HCT116 (cell line): ENCODE measurements around the gene TSHZ1. TPM values are rescaled to one million over a fixed set of nuclear protein-coding genes. Genes with fewer than 3 reads are reported as not detected.

Source experiments
- ATAC-seq: fragments of 200-7000 bp; cut with Tn5 transposase; 2 replicates; pipeline ENCODE4 v1.9.1; 2020; ENCODE audit warnings: mild to moderate bottlenecking, moderate library complexity
- BruUV-seq: library from RNA; stranded (reverse); fragments of 400-500 nt; replicated peaks from 2 replicates; lab custom pipeline; 2021; lab: Mats Ljungman, UMichigan
- CTCF ChIA-PET: fragments of 300-600 bp; sonication (Branson Sonifier 250); formaldehyde crosslinking; loops from one replicate; lab custom pipeline; 2021; ENCODE audit warnings: antibody characterized with exemption; lab: Charles Lee
- POLR2A ChIA-PET: fragments of 300-600, 350-600 bp; sonication (Branson Sonifier 250); formaldehyde crosslinking; loops from one replicate; lab custom pipeline; 2021; ENCODE audit warnings: antibody characterized with exemption; lab: Charles Lee
- RAD21 ChIA-PET, 2 experiments: fragments of 300-600 bp; sonication (Branson Sonifier 250); formaldehyde crosslinking; loops; one replicate each; lab custom pipeline; 2023; ENCODE audit warnings: low total read pairs in 2 of 2; ENCODE audit not compliant: uncharacterized antibody in 2 of 2, unreplicated experiment in 2 of 2, low non-redundant PET in 1 of 2; lab: Charles Lee
- DNase-seq: peaks from one replicate; pipeline ENCODE4 v3.0.0-alpha.2; 2010; ENCODE audit warnings: low read depth, low spot score
- H2AFZ ChIP-seq: fragments of 200-600 bp; shearing (Covaris generic), sonication (generic); 2 replicates; pipeline ENCODE4 v1.6.1; 2017; ENCODE audit warnings: low read depth, mixed run types, mixed read lengths, antibody characterized with exemption, low read length; ENCODE audit not compliant: poor library complexity, severe bottlenecking
- H3K27ac ChIP-seq: 2 replicates; pipeline ENCODE4 v1.5.1; 2012; ENCODE audit warnings: low read depth, low read length
- H3K27me3 ChIP-seq: fragments of 200-600 bp; sonication (generic); 2 replicates; pipeline ENCODE4 v1.6.1; 2016; ENCODE audit warnings: mixed run types, low read length, mixed read lengths; ENCODE audit not compliant: insufficient read depth
- H3K36me3 ChIP-seq, 2 experiments: fragments of 200-500 bp in 1 of 2; fragments of 200-600 bp in 1 of 2; sonication (Bioruptor generic) in 1 of 2; sonication (generic) in 1 of 2; 2 replicates each; pipeline versions ENCODE4 v1.5.1 to v1.6.1; 2014 to 2016; ENCODE audit warnings: low read length in 2 of 2, inconsistent platforms in 1 of 2, mixed read lengths in 1 of 2, mixed run types in 1 of 2; ENCODE audit not compliant: insufficient read depth in 2 of 2, control insufficient read depth in 1 of 2
- H3K4me1 ChIP-seq, 2 experiments: fragments of 200-600 bp in 1 of 2; sonication (generic) in 1 of 2; 2 replicates each; pipeline versions ENCODE4 v1.5.1 to v1.6.1; 2012 to 2017; ENCODE audit warnings: low read length in 2 of 2, inconsistent platforms in 1 of 2, mild to moderate bottlenecking in 1 of 2, mixed read lengths in 1 of 2, mixed run types in 1 of 2, moderate library complexity in 1 of 2; ENCODE audit not compliant: insufficient read depth in 2 of 2, control insufficient read depth in 1 of 2
- H3K4me2 ChIP-seq: fragments of 200-600 bp; sonication (generic); 2 replicates; pipeline ENCODE4 v1.6.1; 2017; ENCODE audit warnings: mixed run types, low read length, mixed read lengths
- H3K4me3 ChIP-seq, 2 experiments: fragments of 200-600 bp in 1 of 2; sonication (generic) in 1 of 2; replicated peaks in 1 of 2; 2 replicates each; pipeline ENCODE4 v1.5.1; 2011 to 2016; ENCODE audit warnings: low read length in 2 of 2, control low read depth in 1 of 2, low read depth in 1 of 2, mild to moderate bottlenecking in 1 of 2, mixed read lengths in 1 of 2, mixed run types in 1 of 2
- H3K79me2 ChIP-seq: fragments of 200-600 bp; sonication (generic); 2 replicates; pipeline ENCODE4 v1.6.1; 2017; ENCODE audit warnings: mild to moderate bottlenecking, mixed run types, low read length, moderate library complexity, mixed read lengths; ENCODE audit not compliant: insufficient read depth
- H3K9ac ChIP-seq: fragments of 200-600 bp; sonication (generic); 2 replicates; pipeline ENCODE4 v1.6.1; 2016; ENCODE audit warnings: low read length, mixed read lengths
- H3K9me2 ChIP-seq: fragments of 200-600 bp; sonication (generic), shearing (Covaris generic); 2 replicates; pipeline ENCODE4 v1.6.1; 2017; ENCODE audit warnings: mixed run types, mild to moderate bottlenecking, moderate library complexity; ENCODE audit not compliant: insufficient read depth
- H3K9me3 ChIP-seq, 2 experiments: fragments of 200-500 bp in 1 of 2; fragments of 200-600 bp in 1 of 2; sonication (Bioruptor generic) in 1 of 2; sonication (generic) in 1 of 2; 2 replicates each; pipeline ENCODE4 v1.6.1; 2014 to 2017; ENCODE audit warnings: low read length in 2 of 2, mixed read lengths in 2 of 2, inconsistent platforms in 1 of 2, low read depth in 1 of 2, mild to moderate bottlenecking in 1 of 2, mixed run types in 1 of 2, moderate library complexity in 1 of 2; ENCODE audit not compliant: control insufficient read depth in 1 of 2, insufficient read depth in 1 of 2
- H4K20me1 ChIP-seq: fragments of 200-600 bp; sonication (generic), shearing (Covaris generic); 2 replicates; pipeline ENCODE4 v1.6.1; 2017; ENCODE audit warnings: mixed run types, mild to moderate bottlenecking, moderate library complexity; ENCODE audit not compliant: insufficient read depth
- ATF3 ChIP-seq: IDR thresholded peaks from 2 replicates; pipeline ENCODE4 v1.6.1; 2012
- CBX3 ChIP-seq: IDR thresholded peaks from 2 replicates; pipeline ENCODE4 v1.6.1; 2012; ENCODE audit warnings: low read depth
- ELF1 ChIP-seq: IDR thresholded peaks from 2 replicates; pipeline ENCODE4 v1.6.1; 2012; ENCODE audit warnings: low read depth, borderline replicate concordance
- EZH2 ChIP-seq: fragments of 200-600 bp; sonication (generic); IDR thresholded peaks from 2 replicates; pipeline ENCODE4 v1.6.1; 2017; ENCODE audit warnings: antibody characterized with exemption, mixed run types
- EZH2phosphoT487 ChIP-seq: fragments of 200-600 bp; IDR thresholded peaks from 2 replicates; pipeline ENCODE4 v1.6.1; 2018; ENCODE audit warnings: antibody characterized with exemption, borderline replicate concordance
- JUND ChIP-seq: IDR thresholded peaks from 2 replicates; pipeline ENCODE4 v1.6.1; 2012
- MAX ChIP-seq: IDR thresholded peaks from 2 replicates; pipeline ENCODE4 v1.6.1; 2012
- POLR2AphosphoS5 ChIP-seq: IDR thresholded peaks from 2 replicates; pipeline ENCODE4 v1.6.1; 2011; ENCODE audit warnings: mild to moderate bottlenecking, low read depth, low read length, moderate library complexity
- REST ChIP-seq: IDR thresholded peaks from 2 replicates; pipeline ENCODE4 v1.6.1; 2012; ENCODE audit warnings: low read depth
- SIN3A ChIP-seq: IDR thresholded peaks from 2 replicates; pipeline ENCODE4 v1.6.1; 2012; ENCODE audit warnings: low read depth
- SP1 ChIP-seq: IDR thresholded peaks from 2 replicates; pipeline ENCODE4 v1.6.1; 2012; ENCODE audit warnings: low read depth
- YY1 ChIP-seq: IDR thresholded peaks from 2 replicates; pipeline ENCODE4 v1.6.1; 2011; ENCODE audit warnings: low read length, low read depth, moderate library complexity, mild to moderate bottlenecking; ENCODE audit not compliant: insufficient replicate concordance; ENCODE audit errors: extremely low read depth
- ZFX ChIP-seq: fragments of 450-650 bp; IDR thresholded peaks from 2 replicates; pipeline ENCODE4 v1.6.1; 2017
- intact Hi-C: fragments of 100-400 bp; cut with micrococcal nuclease; formaldehyde crosslinking; loops from 2 replicates; pipeline ENCODE4 v1.10.0; 2022
- total RNA-seq: library from RNA; stranded (reverse); gene quantifications from one replicate; pipeline ENCODE4 v1.2.1, GENCODE V29; 2021; ENCODE audit not compliant: unreplicated experiment
- TF ChIP-seq, protein P1 (sequence below), 3 experiments: fragments of 200-600 bp in 1 of 3; sonication (generic) in 1 of 3; IDR thresholded peaks in 2 of 3; conservative IDR thresholded peaks in 1 of 3; 2 replicates each; pipeline ENCODE4 v1.5.1; 2012 to 2017; ENCODE audit warnings: low read depth in 2 of 3, low read length in 2 of 3, antibody characterized with exemption in 1 of 3, borderline replicate concordance in 1 of 3, control low read depth in 1 of 3, mild to moderate bottlenecking in 1 of 3, mixed read lengths in 1 of 3, mixed run types in 1 of 3, moderate library complexity in 1 of 3; ENCODE audit not compliant: insufficient read depth in 1 of 3
- TF ChIP-seq, protein P2 (sequence below): IDR thresholded peaks from 2 replicates; pipeline ENCODE4 v1.6.1; 2011; ENCODE audit warnings: mild to moderate bottlenecking, low read length, moderate library complexity; ENCODE audit not compliant: insufficient replicate concordance; ENCODE audit errors: extremely low read depth

The TSHZ1 gene
- total RNA-seq, 1 experiment from 2014 or later, result 5.7 TPM

DNA sequence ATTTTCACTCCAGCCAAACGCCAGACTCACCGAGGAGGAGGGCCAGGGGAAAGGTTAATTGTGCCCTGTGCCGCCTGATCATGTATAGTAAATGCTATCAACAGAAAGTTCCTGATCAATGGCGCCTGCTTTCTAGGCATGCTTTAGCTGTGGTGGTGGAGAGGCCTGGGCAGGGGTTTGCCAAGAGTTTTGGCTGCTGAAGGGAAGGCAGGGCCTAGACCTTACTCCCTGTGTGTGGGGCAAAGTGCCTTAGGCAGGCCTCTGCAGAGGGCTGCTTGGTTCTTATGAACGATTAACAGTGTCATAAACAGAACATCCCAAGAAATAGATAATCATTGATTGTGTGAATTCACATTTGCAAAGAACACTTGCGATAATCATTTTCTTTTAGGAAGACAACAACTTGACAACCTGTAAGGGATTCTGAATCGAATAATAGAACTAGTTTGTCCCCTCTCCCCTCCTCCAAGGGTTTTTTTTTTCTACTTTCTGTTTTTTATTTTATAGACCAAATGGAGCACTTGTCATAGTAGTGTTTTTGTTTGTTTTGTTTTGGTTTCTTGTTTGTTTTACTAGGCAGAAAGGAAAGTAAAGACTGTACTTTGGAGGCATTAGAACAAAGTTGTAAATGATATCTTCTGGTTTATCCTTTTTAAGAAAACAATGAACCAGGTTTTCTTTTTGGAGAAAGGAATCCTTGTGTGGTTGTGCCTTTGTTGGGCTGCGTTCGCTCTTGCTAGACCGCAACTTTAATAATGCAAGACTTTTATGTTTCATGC is 6.5 kb downstream of the TSHZ1 start (continued):
- TF ChIP-seq MAX, result no peak

- no peak for DNase-seq
- H3K4me3 ChIP-seq, result no peak overlapping the region
- intact Hi-C loops, result no loop called here
- H2AFZ ChIP-seq, result no peak overlapping the region
- no peak overlapping the region for H3K9ac ChIP-seq
- no peak overlapping the region for H3K27ac ChIP-seq
- POLR2A ChIA-PET, result no interaction called here
- ATAC-seq, result no peak
- H3K36me3 ChIP-seq, result no peaks in the 10 kb centered on the region
- no peaks in the 10 kb centered on the region for H3K9me3 ChIP-seq
- H3K79me2 ChIP-seq, result no peaks in the 10 kb centered on the region
- H4K20me1 ChIP-seq, result no peaks in the 10 kb centered on the region
- RAD21 ChIA-PET, result no interaction called here
- H3K4me1 ChIP-seq, result peaks cover 2 to 11% of the 10 kb centered on the region in 2 experiments; a peak in 2 of 4 replicates
- no TSS peak for BruUV-seq
- H3K27me3 ChIP-seq, result no peaks in the 10 kb centered on the region
- no peaks in the 10 kb centered on the region for H3K9me2 ChIP-seq
- H3K4me2 ChIP-seq, result no peak overlapping the region
- CTCF ChIA-PET, result no interaction called here
- TF ChIP-seq YY1 (no peak), SIN3A (no peak), SP1 (no peak), EZH2 (no peak), EZH2phosphoT487 (no peak), JUND (no peak), ZFX (no peak), CBX3 (no peak), ELF1 (no peak), ATF3 (no peak), REST (no peak), POLR2AphosphoS5 (no peak)
- TF ChIP-seq, protein P1, sequence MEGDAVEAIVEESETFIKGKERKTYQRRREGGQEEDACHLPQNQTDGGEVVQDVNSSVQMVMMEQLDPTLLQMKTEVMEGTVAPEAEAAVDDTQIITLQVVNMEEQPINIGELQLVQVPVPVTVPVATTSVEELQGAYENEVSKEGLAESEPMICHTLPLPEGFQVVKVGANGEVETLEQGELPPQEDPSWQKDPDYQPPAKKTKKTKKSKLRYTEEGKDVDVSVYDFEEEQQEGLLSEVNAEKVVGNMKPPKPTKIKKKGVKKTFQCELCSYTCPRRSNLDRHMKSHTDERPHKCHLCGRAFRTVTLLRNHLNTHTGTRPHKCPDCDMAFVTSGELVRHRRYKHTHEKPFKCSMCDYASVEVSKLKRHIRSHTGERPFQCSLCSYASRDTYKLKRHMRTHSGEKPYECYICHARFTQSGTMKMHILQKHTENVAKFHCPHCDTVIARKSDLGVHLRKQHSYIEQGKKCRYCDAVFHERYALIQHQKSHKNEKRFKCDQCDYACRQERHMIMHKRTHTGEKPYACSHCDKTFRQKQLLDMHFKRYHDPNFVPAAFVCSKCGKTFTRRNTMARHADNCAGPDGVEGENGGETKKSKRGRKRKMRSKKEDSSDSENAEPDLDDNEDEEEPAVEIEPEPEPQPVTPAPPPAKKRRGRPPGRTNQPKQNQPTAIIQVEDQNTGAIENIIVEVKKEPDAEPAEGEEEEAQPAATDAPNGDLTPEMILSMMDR (IDR thresholded peaks at IDR 0.05 in 2 of 3, conservative IDR thresholded peaks at IDR 0.05 in 1 of 3; ENCODE audit: borderline replicate concordance in 1 of 3, insufficient read depth in 1 of 3, low read depth in 2 of 3, low read length in 2 of 3), result no peak
- TF ChIP-seq, protein P2, sequence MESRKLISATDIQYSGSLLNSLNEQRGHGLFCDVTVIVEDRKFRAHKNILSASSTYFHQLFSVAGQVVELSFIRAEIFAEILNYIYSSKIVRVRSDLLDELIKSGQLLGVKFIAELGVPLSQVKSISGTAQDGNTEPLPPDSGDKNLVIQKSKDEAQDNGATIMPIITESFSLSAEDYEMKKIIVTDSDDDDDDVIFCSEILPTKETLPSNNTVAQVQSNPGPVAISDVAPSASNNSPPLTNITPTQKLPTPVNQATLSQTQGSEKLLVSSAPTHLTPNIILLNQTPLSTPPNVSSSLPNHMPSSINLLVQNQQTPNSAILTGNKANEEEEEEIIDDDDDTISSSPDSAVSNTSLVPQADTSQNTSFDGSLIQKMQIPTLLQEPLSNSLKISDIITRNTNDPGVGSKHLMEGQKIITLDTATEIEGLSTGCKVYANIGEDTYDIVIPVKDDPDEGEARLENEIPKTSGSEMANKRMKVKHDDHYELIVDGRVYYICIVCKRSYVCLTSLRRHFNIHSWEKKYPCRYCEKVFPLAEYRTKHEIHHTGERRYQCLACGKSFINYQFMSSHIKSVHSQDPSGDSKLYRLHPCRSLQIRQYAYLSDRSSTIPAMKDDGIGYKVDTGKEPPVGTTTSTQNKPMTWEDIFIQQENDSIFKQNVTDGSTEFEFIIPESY, result no peak
These were observed 7.7 kb downstream of the TSHZ1 start for GRCh38 chr18:75218065-75218923.
